GM12878 (cell line): ENCODE measurements around the gene YBEY. TPM values are rescaled to one million over a fixed set of nuclear protein-coding genes. Genes with fewer than 3 reads are reported as not detected.
A peak's percentile ranks its signal among the peaks of the same experiment; 100 is the strongest.

Source experiments
- ASH2L ChIP-seq: fragments of 300-600, 200-600 bp; sonication (generic); IDR thresholded peaks from 2 replicates; pipeline ENCODE4 v1.6.1; 2017; ENCODE audit warnings: low read depth, mild to moderate bottlenecking, borderline replicate concordance
- BCL11A ChIP-seq: IDR thresholded peaks from 2 replicates; pipeline ENCODE4 v1.6.1; 2011; ENCODE audit warnings: low read depth, low read length
- CBX5 ChIP-seq: sonication (generic); IDR thresholded peaks from 2 replicates; pipeline ENCODE4 v1.6.1; 2016; ENCODE audit warnings: low read depth, moderate library complexity, mild to moderate bottlenecking, inconsistent platforms
- CEBPB ChIP-seq, 2 experiments: fragments of 150-350 bp in 1 of 2; IDR thresholded peaks; 2 replicates each; pipeline ENCODE4 v1.6.1; 2012 to 2014; ENCODE audit warnings: low read depth in 2 of 2, low read length in 2 of 2, borderline replicate concordance in 1 of 2, inconsistent platforms in 1 of 2
- EED ChIP-seq: sonication (generic); IDR thresholded peaks from 2 replicates; pipeline ENCODE4 v1.6.1; 2016; ENCODE audit warnings: antibody characterized with exemption, low read depth
- ESRRA ChIP-seq: IDR thresholded peaks from 2 replicates; pipeline ENCODE4 v1.6.1; 2012; ENCODE audit warnings: mild to moderate bottlenecking, low read length, improper control_type of control experiment
- EZH2 ChIP-seq: IDR thresholded peaks from 2 replicates; pipeline ENCODE4 v1.6.1; 2012; ENCODE audit warnings: low read depth, mild to moderate bottlenecking, control low read depth, inconsistent platforms, low read length, borderline replicate concordance; ENCODE audit not compliant: control insufficient read depth
- GATAD2B ChIP-seq: fragments of 450-650 bp; conservative IDR thresholded peaks from 2 replicates; pipeline ENCODE4 v1.6.1; 2017; ENCODE audit warnings: low read depth, mild to moderate bottlenecking, moderate library complexity
- KAT2A ChIP-seq: conservative IDR thresholded peaks from 2 replicates; pipeline ENCODE4 v1.6.1; 2011; ENCODE audit warnings: low read depth, low read length; ENCODE audit not compliant: control insufficient read depth
- MTA2 ChIP-seq: fragments of 450-650 bp; IDR thresholded peaks from 2 replicates; pipeline ENCODE4 v1.6.1; 2016; ENCODE audit warnings: low read depth, mild to moderate bottlenecking, moderate library complexity
- MYB ChIP-seq: fragments of 150-350 bp; IDR thresholded peaks from 2 replicates; pipeline ENCODE4 v1.6.1; 2014; ENCODE audit warnings: mild to moderate bottlenecking, low read depth, low read length, borderline replicate concordance
- MYC ChIP-seq: IDR thresholded peaks from 2 replicates; pipeline ENCODE4 v1.6.1; 2011; ENCODE audit warnings: mild to moderate bottlenecking, low read length, moderate library complexity, inconsistent platforms; ENCODE audit not compliant: insufficient read depth, insufficient replicate concordance, insufficient read length, severe bottlenecking
- NBN ChIP-seq: fragments of 450-650 bp; IDR thresholded peaks from 2 replicates; pipeline ENCODE4 v1.6.1; 2016
- NRF1 ChIP-seq: conservative IDR thresholded peaks from 2 replicates; pipeline ENCODE4 v1.6.1; 2011; ENCODE audit warnings: mild to moderate bottlenecking, low read depth, low read length, improper control_type of control experiment
- RFX5 ChIP-seq: IDR thresholded peaks from 2 replicates; pipeline ENCODE4 v1.6.1; 2011; ENCODE audit warnings: low read depth, low read length, improper control_type of control experiment
- SMARCA5 ChIP-seq: fragments of 450-650 bp; IDR thresholded peaks from 2 replicates; pipeline ENCODE4 v1.6.1; 2017; ENCODE audit warnings: mild to moderate bottlenecking
- SREBF2 ChIP-seq: IDR thresholded peaks from 2 replicates; pipeline ENCODE4 v1.6.1; 2012; ENCODE audit warnings: mild to moderate bottlenecking, low read length
- SRF ChIP-seq, 2 experiments: IDR thresholded peaks; 2 replicates each; pipeline ENCODE4 v1.6.1; 2011; ENCODE audit warnings: low read depth in 2 of 2, low read length in 2 of 2, mild to moderate bottlenecking in 1 of 2, moderate library complexity in 1 of 2
- SUPT20H ChIP-seq: IDR thresholded peaks from 2 replicates; pipeline ENCODE4 v1.6.1; 2011; ENCODE audit warnings: low read depth, mild to moderate bottlenecking, low read length, moderate library complexity, borderline replicate concordance; ENCODE audit not compliant: control insufficient read depth
- TAF1 ChIP-seq: IDR thresholded peaks from 2 replicates; pipeline ENCODE4 v1.6.1; 2011; ENCODE audit warnings: mild to moderate bottlenecking, low read depth, low read length, borderline replicate concordance
- USF2 ChIP-seq: IDR thresholded peaks from 2 replicates; pipeline ENCODE4 v1.6.1; 2011; ENCODE audit warnings: low read depth, low read length, improper control_type of control experiment, borderline replicate concordance
- YBX1 ChIP-seq: fragments of 450-650 bp; IDR thresholded peaks from 2 replicates; pipeline ENCODE4 v1.6.1; 2016; ENCODE audit warnings: antibody characterized with exemption
- ZNF207 ChIP-seq: fragments of 450-650 bp; IDR thresholded peaks from 2 replicates; pipeline ENCODE4 v1.6.1; 2014; ENCODE audit warnings: antibody characterized with exemption, mild to moderate bottlenecking, borderline replicate concordance
- ZNF24 ChIP-seq: fragments of 450-650 bp; IDR thresholded peaks from 2 replicates; pipeline ENCODE4 v1.6.1; 2017; ENCODE audit warnings: antibody characterized with exemption, mild to moderate bottlenecking
- polyA plus RNA-seq, 11 experiments: library from polyadenylated mRNA; depleted of rRNA in 4 of 11; unstranded in 6 of 11; stranded (reverse) in 5 of 11; fragments of >200 nt; fragmentation: Nextera tagmentation in 4 of 11; fragmentation: Illumina TruSeq in 1 of 11; extraction: Ambion mirVana in 4 of 11; extraction: Trizol in 1 of 11; gene quantifications; 1 replicate in 1 of 11; 2 replicates in 10 of 11; pipeline versions ENCODE4 v1.2.1 to v1.2.3, GENCODE V29; 2011 to 2016; ENCODE audit warnings: inconsistent platforms in 2 of 11, missing spikeins in 2 of 11, low read depth in 1 of 11
- total RNA-seq, 4 experiments: library from RNA; depleted of rRNA in 3 of 4; stranded (reverse); fragments of >200 nt in 3 of 4; fragmentation: Illumina TruSeq in 1 of 4; extraction: Trizol in 1 of 4; gene quantifications; 2 replicates each; pipeline versions ENCODE4 v1.2.1 to v1.2.3, GENCODE V29; 2013 to 2021
- TF ChIP-seq, protein P1 (sequence below): fragments of 450-650 bp; formaldehyde crosslinking; IDR thresholded peaks from 2 replicates; pipeline ENCODE4 v1.4.0; 2020; ENCODE audit warnings: mild to moderate bottlenecking, moderate library complexity
- TF ChIP-seq, protein P2 (sequence below): IDR thresholded peaks from 2 replicates; pipeline ENCODE4 v1.6.1; 2011; ENCODE audit warnings: mild to moderate bottlenecking, low read depth, low read length, moderate library complexity; ENCODE audit not compliant: insufficient replicate concordance
- TF ChIP-seq, protein P3 (sequence below): IDR thresholded peaks from 2 replicates; pipeline ENCODE4 v1.6.1; 2012; ENCODE audit warnings: low read depth, low read length, improper control_type of control experiment

The YBEY gene
- total and polyA plus RNA-seq, 10 of the 15 experiments (the other 5 are each of a cell fraction or from before 2014, with no cell fraction given) = 6.5 to 31.4 (median 18.5) TPM

- TF ChIP-seq ZNF207 (no peak), CBX5 (no peak), SUPT20H (no peak), YBX1 (no peak), BCL11A (no peak), NRF1 (no peak), MYC (no peak), TAF1 (peak; percentile 90; the same call in 1 of the 2 replicates), GATAD2B (no peak; the same call in 1 of the 2 replicates), ESRRA (no peak), ASH2L (no peak), MTA2 (no peak), NBN (no peak), KAT2A (no peak), EED (no peak), RFX5 (no peak), ZNF24 (no peak), SRF (IDR thresholded peaks at IDR 0.05; ENCODE audit: low read depth in 2 of 2, low read length in 2 of 2) (no peak), SMARCA5 (no peak), CEBPB (IDR thresholded peaks at IDR 0.05; ENCODE audit: borderline replicate concordance in 1 of 2, low read depth in 2 of 2, low read length in 2 of 2) (no peak), MYB (no peak), USF2 (no peak), EZH2 (no peak), SREBF2 (no peak)
- TF ChIP-seq, protein P1, sequence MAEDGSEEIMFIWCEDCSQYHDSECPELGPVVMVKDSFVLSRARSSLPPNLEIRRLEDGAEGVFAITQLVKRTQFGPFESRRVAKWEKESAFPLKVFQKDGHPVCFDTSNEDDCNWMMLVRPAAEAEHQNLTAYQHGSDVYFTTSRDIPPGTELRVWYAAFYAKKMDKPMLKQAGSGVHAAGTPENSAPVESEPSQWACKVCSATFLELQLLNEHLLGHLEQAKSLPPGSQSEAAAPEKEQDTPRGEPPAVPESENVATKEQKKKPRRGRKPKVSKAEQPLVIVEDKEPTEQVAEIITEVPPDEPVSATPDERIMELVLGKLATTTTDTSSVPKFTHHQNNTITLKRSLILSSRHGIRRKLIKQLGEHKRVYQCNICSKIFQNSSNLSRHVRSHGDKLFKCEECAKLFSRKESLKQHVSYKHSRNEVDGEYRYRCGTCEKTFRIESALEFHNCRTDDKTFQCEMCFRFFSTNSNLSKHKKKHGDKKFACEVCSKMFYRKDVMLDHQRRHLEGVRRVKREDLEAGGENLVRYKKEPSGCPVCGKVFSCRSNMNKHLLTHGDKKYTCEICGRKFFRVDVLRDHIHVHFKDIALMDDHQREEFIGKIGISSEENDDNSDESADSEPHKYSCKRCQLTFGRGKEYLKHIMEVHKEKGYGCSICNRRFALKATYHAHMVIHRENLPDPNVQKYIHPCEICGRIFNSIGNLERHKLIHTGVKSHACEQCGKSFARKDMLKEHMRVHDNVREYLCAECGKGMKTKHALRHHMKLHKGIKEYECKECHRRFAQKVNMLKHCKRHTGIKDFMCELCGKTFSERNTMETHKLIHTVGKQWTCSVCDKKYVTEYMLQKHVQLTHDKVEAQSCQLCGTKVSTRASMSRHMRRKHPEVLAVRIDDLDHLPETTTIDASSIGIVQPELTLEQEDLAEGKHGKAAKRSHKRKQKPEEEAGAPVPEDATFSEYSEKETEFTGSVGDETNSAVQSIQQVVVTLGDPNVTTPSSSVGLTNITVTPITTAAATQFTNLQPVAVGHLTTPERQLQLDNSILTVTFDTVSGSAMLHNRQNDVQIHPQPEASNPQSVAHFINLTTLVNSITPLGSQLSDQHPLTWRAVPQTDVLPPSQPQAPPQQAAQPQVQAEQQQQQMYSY = no peak
- TF ChIP-seq, protein P2, sequence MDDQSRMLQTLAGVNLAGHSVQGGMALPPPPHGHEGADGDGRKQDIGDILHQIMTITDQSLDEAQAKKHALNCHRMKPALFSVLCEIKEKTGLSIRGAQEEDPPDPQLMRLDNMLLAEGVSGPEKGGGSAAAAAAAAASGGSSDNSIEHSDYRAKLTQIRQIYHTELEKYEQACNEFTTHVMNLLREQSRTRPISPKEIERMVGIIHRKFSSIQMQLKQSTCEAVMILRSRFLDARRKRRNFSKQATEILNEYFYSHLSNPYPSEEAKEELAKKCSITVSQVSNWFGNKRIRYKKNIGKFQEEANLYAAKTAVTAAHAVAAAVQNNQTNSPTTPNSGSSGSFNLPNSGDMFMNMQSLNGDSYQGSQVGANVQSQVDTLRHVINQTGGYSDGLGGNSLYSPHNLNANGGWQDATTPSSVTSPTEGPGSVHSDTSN = no peak
- TF ChIP-seq, protein P3, sequence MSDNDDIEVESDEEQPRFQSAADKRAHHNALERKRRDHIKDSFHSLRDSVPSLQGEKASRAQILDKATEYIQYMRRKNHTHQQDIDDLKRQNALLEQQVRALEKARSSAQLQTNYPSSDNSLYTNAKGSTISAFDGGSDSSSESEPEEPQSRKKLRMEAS = no peak
These were observed 38.4 kb downstream of the YBEY start (continued) for GRCh38 chr21:46324390-46325072.
